HG03196 (cell line): ENCODE data around the gene ACAP1.

Source experiments
- ATAC-seq: cut with Tn5 transposase; IDR thresholded peaks from one replicate; pipeline ENCODE4 v1.9.1; 2021; ENCODE audit not compliant: unreplicated experiment

Gene ACAP1

DNA sequence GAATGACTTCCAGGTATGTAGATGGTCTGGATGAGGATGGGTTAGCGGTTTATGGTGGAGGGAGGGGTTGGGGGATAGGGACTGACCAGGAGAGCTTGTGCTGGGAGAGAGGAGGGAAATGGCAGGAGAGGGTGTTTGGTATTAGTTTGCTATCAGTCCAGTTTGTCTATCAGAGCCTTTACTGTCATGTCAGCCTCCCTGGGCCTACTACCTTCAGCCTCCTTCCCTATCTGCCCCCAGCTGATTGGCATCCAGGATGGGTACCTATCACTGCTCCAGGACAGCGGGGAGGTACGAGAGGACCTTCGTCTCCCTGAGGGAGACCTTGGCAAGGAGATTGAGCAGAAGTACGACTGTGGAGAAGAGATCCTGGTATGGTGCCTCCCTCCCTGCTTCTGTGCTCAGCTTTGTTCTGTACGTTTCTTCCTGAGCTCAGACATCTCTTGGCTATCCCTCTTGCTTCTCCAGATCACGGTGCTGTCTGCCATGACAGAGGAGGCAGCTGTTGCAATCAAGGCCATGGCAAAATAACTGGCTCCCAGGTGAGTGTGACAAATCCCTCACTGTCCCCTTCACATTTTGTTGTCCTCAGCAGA lies 25.1 kb upstream of the ACAP1 start:
- ATAC-seq, result no peak

- ATAC-seq, result no peak
Measured at GRCh38 chr17:7312432-7313087, 23.8 kb upstream of the ACAP1 start.

DNA sequence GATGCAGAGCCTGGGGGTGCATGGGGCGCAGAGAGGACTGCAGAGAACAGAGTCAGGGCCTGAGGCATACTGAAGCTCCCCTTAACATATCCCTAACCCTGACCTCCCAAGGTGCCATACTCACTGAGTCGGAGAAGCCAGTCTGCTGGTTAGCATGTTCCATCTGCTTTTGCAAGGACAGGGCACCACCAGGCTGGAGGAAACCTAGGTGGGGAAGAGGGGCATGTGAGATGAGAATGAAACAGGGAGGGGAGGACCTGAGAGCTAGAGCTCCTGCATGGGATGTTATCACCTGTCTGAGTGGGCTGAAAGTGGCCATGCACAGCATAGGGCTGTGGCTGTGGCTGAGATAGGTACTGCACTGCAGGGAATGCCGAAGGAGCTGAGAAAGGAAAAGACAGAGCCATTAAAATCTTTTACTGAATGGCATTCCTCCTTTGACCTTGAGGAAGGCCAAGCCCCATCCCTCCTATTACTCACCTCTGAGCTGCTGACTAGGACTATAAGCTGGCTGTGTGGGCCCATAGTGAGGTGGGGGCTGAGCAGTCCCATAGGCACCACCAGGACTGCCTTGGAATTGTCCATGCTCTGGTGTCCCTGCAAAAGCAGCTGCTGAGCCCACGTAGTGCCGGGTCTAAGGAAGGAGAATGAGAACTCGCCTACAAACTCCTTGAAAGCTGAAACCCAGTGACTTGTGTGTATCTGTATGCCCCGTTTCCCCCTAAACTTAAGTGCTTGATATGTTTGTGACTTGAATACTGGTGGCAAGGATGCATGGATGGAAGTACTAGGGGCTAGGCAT lies 23.0 kb upstream of the ACAP1 start:
- no peak for ATAC-seq

DNA sequence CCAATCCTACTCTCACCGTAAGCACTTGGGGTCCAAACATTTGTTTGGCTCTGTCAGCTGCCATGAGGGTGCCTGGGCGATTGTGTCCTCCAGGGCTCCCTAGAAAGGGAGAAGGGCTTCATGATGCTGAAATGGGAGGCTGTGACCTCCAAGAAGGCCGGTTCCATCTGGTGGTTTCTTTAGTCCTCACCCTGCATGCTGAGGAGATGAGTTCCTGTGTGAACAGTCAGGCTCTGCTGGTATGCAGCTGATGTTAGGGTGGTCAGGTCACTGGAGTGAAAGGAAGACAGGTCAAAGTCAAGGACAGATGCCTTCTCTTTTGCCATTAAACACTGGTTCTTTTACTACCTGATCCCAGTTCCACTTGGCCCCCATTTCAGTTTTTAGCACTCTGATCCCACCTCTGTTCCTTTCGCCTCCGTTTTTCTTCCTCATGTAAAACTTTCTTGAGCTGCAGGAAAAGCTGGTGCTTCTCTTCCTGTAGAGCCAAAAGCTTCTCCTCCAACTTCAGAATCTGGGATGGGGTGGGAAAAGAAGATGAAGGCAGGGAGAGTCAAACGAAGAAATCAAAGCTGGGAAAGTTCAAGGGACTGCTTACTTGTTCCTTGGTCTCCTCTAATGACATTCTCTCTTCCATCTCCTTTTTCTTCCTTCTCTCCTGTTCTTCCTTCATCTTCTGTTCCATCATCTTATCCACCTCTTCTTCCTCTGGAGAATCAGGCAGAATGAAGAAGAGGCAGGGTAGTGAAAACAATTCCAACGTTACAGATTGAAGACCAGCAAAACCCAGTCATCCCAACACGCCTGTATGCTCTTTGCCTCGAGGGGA lies 22.2 kb upstream of the ACAP1 start:
- ATAC-seq, result no peak

DNA sequence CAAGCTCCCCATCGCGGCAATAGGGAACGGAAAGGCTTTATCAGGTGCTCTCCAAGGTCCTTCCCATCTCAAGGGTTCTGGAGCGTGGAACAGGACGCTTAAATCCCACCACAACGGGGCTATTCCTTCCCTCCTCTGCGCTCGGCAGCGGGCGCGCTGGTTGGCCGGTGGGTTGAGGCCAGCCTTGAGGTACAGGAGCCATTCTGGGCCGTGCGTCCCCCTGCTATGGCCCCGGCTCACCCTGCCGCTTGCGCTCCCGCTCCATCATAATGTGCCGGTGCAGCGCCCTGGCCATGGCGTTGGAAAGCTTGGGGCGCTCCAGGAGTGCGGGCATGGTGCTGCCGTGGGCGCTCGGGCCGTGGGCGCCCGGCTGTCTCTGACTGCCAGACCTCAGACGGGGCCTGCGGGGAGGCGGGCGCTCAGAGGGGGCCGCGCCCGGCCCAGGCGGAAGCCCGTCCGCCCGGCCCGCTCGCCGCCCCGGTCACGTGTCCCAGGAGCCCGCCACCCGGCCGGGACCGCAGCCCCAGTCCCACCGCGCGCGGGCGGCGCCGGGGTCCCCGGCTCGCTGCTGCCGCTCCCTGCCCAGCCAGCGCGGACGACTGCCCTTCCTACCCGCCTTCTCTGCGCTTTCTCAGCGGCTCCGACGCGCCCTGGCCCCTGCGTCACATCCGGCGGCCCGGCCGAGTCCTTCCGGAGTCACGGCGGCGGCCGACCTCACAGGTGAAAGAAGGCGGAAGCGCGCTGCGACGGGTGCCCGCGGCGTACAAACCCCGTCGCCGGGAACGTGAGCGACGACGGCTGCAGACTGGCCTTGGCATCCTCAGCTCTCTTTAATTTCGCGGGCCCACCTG lies 21.4 kb upstream of the ACAP1 start, which contains the start of gene GPS2:
Gene GPS2, minus strand, starts transcription at position 642 of the 851 bp plus-strand sequence. Its CDS starts 308 bp downstream, at position 334.
- ATAC-seq, result peak; percentile 63

DNA sequence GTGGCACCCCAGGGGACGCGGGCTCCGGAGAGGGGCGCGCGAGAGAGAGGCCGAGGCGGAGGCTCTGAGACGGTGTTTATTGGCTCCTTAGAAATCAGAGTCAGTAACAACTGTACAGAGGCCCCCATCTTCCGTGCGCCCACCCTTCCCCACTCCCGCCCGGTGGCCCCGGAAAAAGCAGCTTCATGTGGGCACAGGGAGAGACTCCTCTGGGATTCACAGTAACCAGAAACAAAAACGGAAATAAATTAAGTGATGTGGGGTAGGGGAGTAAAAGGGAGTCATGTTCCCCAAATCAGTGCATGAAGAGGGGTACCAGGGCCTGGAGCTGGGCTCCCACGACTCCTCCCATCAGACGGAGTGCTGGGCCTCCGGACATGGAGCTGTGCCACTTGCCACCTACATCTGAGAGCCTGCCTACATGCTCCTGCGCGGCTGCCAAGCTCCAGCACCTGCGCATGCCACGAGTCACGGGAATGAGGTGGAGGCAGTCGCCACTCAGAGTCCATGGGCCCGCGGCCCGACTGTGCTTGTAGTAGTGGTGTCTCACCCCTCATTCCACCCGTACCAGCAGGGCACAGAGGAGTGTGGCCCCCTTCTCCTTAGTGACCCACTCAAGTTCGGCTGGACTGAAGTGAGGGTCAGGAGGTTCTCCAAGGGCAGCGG lies 20.6 kb upstream of the ACAP1 start:
- no peak for ATAC-seq

DNA sequence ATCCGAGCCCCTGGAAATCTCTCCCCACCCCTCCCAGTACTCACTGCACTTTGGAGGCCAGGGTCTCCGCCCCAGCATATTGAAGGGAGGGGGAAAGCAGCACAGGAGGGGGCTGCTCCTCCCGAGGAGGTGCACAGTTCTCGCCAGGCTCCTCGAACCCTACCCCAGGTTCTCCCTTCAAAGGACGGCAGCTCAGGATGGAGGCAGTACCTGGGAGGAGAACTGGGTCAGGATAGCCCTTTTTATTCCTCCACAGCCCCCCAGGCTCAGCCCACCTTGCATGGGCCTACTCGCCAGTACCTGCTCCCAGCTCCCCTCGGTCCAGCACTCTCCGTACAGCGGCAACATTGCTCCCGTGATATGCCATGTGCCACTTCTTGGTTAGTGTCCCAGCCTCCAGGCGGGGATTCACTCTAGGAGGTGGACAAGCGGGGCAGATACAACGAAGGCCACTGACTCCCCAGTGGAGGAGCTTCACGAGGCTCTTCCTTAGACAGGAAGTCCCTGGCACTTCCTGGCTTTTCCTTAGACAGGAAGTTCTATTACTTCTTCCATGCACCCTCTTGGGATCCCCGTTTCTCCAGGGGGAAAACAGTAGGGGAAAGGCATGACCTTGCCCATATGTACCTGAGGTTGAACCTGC lies 19.0 kb upstream of the ACAP1 start:
- no peak for ATAC-seq

- ATAC-seq, result no peak
Measured at GRCh38 chr17:7318121-7318860, 18.0 kb upstream of the ACAP1 start.

DNA sequence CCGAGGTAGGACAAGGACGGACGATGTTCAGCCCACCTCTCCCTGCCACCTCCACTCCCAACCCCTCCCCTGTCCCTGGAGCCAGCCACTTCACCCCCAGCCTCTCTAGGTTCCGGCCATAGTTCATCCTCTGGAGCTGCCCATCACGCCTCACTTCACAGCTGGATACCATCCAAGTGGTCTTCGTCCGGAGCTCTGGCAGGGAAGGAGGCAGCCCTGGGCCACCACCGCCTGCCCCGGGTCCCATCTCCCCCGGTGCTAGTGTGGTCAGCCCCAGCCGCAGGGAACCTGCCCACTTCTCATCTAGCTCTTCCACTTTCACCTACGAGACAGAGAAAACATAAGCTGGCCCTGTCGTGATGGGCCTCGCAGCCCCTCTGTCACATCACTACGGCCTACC lies 14.9 kb upstream of the ACAP1 start:
- ATAC-seq, result no peak

GRCh38 chr17:7322520-7323194 lies 13.7 kb upstream of the ACAP1 start:
- ATAC-seq, result no peak

- ATAC-seq, result no peak
Measured at GRCh38 chr17:7323731-7324437, 12.4 kb upstream of the ACAP1 start.

GRCh38 chr17:7324438-7324779 lies 11.9 kb upstream of the ACAP1 start:
- ATAC-seq, result no peak

- ATAC-seq, result no peak
Measured at GRCh38 chr17:7325031-7325528, 11.2 kb upstream of the ACAP1 start.

DNA sequence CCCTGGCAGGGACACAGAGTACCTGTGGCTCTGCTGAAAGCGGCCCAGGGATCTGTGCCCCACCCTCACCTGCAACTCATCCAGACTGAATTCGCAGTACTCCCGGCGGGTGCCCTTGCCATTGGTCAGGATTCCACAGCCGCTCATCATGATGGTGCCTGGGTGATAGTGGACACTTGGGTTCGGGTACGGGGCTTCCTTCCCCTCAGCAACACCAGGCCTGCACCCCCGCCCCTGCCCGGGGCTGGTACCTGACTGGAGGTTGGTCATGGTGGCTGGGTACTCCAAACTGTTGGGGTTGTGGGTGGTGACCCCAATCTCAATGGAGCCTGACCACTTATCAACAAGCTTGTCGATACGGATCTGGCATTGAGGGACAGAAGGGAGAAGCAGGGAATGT lies 10.1 kb upstream of the ACAP1 start:
- ATAC-seq, result no peak

- ATAC-seq, result no peak
Measured at GRCh38 chr17:7327056-7327455, 9.3 kb upstream of the ACAP1 start.

DNA sequence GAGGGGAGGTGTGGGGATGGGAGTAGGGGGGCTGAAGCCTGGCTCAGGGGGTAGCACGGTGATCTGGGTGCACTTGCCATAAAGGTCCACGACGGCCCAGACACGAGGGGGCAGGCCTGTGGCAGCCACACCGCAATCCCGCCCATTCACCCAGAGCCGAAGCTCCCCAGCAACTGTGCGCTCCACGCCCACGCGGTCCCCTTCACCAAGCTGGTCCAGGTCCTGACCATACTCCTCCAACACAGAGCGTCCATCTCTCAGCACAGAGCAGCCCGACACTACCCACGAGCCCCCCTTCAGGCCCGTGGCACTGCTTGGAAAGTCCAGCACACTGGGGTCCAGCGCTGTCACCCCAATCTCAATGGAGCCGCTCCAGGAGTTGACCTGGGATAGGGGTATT lies 8.8 kb upstream of the ACAP1 start:
- no peak for ATAC-seq

DNA sequence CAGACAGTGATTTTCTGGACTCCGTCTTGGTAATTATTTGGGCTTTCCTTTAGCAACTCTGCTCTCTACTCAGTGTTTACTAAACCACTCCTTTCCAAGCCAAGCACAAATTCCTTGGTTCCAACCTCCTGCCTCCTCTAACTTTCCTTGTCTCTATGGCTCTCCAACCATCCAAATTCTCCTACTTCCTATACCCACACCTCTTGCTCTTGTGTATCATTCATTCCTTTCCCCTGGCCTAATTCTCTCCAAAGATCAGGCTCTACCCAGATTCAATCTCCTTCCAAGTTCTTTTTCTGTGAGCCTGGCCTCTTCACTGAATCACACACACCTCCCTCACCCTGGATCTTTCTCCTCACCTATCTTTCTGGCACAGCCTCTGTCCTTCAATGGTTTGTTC lies 8.3 kb upstream of the ACAP1 start:
- no peak for ATAC-seq
